GM18508 (cell line): ENCODE measurements around the gene MCOLN1.
"Not testable (repeated sequence)": the region's sequence is repeated elsewhere in the genome, so short reads cannot be mapped to it uniquely, and the experiment has no call there.

ENCODE experiments used
- ATAC-seq: cut with Tn5 transposase; IDR thresholded peaks from one replicate; pipeline ENCODE4 v1.9.1; 2021; ENCODE audit warnings: moderate number of reproducible peaks; ENCODE audit not compliant: insufficient read depth, unreplicated experiment

The MCOLN1 gene

GRCh38 chr19:7522923-7523667, 671 bp downstream of the MCOLN1 start:
- ATAC-seq = no peak

GRCh38 chr19:7524523-7524922, 2.1 kb downstream of the MCOLN1 start:
- ATAC-seq = no peak

DNA sequence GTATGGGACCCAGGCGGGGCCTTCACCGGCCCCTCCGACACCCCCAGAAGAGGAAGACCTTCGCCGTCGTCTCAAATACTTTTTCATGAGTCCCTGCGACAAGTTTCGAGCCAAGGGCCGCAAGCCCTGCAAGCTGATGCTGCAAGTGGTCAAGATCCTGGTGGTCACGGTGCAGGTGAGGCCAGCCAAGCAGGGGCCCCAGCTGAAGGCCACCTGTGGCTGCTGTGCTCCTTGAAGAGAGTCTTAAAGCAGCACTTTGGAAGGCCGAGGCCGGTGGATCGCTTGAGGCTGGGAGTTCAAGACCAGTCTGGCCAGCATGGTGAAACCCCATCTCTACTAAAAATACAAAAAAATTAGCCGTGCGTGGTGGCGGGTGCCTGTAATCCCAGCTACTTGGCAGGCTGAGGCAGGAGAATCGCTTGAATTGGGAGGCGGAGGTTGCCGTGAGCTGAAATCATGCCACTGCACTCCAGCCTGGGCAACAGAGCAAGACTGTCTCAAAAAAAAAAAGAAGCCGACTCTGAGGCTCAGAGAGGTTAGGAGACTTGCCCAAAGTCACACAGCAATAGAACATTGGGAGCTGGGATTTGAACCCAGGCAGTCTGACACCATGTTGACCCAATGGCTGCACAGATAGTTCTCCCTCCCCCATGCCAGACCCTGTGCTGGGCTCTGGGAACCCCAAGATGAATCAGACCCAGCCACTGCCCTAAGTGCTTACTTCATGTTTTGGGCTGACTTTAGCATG, 2.7 kb downstream of the MCOLN1 start:
- no peak for ATAC-seq

GRCh38 chr19:7526059-7526929, 3.9 kb downstream of the MCOLN1 start:
- ATAC-seq = no peak

- ATAC-seq = no peak
Observed at GRCh38 chr19:7527516-7528191, 5.2 kb downstream of the MCOLN1 start.

GRCh38 chr19:7528192-7528519, 5.7 kb downstream of the MCOLN1 start:
- ATAC-seq = no peak

- no peak for ATAC-seq
Observed at GRCh38 chr19:7528522-7529245, 6.3 kb downstream of the MCOLN1 start.

GRCh38 chr19:7529246-7529600, 6.8 kb downstream of the MCOLN1 start:
- no peak for ATAC-seq

DNA sequence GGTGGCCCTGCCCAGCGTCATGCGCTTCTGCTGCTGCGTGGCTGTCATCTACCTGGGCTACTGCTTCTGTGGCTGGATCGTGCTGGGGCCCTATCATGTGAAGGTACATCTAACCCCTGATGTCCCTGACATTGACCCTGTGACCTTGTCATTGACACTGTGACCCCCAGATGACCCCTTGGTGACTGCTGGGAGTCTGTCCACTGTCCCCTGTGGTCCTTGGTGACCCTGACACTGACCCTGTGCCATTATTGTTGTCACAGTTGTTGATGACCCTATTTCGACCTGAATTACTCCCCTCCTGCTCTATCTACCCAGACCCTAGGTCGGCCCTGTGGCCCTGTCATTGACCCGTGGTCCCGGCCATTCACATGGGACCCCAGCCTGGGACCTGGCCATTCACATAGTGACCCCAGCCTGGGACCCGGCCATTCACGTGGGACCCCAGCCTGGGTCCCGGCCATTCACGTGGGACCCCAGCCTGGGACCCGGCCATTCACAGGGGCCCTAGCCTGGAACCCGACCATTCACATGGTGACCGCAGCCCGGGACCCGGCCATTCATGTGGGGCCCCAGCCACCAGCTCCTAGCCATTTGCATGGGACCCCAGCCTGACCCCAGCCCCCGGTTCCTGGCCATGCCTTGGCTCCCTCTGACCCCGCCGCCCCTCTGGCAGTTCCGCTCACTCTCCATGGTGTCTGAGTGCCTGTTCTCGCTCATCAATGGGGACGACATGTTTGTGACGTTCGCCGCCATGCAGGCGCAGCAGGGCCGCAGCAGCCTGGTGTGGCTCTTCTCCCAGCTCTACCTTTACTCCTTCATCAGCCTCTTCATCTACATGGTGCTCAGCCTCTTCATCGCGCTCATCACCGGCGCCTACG, 7.4 kb downstream of the MCOLN1 start:
- no peak for ATAC-seq

- ATAC-seq = no peak
Observed at GRCh38 chr19:7533281-7533885, 11.0 kb downstream of the MCOLN1 start.

DNA sequence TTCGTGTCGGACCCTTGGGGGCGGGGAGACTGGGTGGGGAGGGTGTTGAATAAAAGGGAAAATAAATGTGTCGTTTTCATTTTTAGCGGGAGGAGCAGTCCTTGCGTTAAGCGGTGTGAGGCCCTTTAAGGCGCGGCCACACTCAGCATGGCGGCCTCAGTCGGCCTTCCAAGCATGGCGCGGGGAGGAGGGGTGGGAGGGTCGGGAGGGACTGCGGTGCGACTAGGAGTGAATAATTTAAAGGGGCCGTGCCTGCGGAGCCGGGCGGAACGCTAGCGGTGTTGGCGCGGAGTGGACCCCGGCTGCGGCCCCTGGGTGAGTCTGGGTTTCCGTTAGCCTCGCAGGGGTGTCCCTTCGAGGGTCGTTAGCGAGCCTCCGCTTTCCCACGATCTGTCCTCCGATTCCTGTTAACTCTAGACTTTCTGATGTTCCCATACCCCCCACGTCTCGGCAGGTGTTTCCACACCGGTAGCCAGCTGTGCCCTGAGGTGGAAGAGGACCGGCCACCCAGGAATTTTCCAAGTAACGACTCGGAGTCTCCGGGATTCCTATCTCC, 11.6 kb downstream of the MCOLN1 start:
- no peak for ATAC-seq

- no peak for ATAC-seq
Observed at GRCh38 chr19:7534531-7535046, 12.2 kb downstream of the MCOLN1 start.

DNA sequence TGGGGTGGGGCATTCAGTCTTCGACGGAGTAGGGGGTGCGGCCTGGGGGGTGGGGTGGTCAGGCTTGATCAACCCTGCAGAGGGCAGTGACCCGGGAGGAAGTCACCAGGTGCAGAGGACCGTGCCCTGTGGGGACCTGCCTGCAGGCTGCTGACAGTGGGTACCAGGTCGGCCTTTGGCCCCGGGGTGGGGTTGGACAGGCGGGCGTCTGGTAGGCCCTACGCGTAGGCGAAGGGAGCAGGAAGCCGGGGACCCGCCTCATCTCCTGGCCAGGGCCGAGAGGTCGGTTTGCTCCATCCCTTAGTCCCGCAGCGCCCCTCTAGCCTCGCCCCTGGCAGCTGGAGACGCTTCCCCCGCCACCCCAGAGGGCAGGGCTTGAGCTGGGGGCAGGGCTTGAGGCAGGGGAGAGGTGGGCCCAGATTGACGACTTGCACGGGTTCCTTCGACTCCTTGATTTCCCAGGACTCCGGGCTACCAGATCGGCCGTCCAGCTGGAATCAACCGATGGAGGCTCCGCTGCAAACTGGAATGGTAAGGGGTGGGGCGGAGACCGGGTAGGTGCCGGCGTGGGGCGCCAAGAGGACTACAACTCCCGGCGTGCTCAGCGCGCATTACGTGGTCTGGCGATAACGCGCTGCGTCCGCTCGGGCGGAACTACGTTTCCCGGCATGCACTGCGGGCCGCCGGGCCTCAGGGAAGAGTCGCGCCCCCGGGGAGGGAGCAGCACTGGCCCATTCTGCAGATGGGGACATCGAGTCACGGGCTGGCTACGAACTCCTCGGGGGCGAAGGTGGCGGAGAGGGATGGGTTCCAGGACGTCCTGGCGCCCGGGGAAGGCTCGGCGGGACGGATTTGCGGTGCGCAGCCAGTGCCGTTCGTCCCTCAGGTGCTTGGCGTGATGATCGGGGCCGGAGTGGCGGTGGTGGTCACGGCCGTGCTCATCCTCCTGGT, 12.9 kb downstream of the MCOLN1 start, which contains the start of gene PNPLA6:
TSS of gene PNPLA6 (plus strand) at position 671 of the 951 bp plus-strand sequence. CDS start at position 743, 72 bp downstream.
- ATAC-seq = peak; percentile 49

- ATAC-seq = no peak
Observed at GRCh38 chr19:7535998-7536695, 13.7 kb downstream of the MCOLN1 start.

GRCh38 chr19:7538990-7539389, 16.6 kb downstream of the MCOLN1 start:
- not testable (repeated sequence) for ATAC-seq

DNA sequence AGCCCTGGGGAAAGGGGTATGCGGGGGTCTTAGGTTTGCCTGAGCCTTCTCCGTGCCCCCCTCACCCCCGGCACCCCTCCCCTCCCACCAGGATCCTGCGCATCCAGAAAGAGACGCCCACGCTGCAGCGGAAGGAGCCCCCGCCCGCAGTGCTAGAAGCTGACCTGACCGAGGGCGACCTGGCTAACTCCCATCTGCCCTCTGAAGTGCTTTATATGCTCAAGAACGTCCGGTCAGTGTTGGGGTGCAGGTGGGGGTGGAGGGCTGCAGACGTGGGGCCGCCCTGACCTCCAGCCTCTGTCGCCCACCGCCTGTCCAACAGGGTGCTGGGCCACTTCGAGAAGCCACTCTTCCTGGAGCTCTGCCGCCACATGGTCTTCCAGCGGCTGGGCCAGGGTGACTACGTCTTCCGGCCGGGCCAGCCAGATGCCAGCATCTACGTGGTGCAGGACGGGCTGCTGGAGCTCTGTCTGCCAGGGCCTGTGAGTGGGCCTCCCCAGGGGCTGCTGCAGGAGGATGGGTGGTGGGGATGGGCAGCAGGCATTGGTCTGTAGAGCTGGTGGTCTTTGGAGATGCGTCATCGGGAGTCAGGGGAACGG, 17.5 kb downstream of the MCOLN1 start:
- no peak for ATAC-seq
